ENCODE data around the gene POC1A.

POC1A gene

DNA sequence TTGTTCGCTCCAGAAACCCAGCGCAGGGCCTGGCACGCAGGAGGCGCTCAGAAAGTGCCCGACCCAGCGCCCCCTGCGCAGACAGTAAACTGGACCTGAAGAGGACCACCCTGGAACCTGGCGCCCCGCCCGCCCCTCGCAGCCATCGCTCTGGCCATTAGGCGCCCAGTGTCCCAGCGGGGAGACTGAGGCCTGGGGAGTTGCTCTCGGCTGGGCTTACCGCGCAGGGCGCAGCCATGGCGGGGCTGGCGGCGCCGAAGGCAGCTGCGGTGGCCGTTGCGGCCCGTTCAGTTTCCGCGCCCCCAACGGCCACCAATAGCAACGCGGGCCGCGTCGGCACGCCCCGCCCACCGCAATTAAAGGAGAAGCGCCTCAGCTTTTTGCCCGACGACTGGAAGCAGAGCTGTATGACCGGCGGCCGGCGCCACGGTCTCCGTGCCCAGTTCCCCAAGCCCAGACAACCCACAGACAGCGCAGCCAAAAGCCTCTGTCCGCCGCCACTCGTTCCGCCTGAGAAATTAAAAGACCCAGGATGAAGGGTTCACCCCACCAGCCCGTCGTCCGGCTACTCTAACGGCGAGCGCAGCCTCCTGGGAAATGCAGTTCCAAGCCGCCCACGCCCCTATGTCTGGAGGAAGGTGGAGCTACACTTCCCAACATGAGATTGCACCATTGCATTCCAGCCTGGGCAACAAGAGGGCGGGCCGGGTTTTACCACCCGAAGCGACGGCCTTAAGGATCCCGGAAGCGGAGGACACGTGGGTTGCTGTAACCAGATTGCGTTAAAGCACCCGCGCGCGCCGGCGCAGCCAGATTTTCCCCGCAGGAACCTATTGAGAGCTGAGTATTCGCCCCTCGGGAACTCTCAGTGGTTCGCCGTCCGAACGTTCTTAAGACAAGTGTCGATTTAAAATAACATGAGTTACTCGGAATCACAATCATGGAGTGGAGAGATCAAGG, at the start of gene POC1A (continued):
- TF ChIP-seq, protein P1, sequence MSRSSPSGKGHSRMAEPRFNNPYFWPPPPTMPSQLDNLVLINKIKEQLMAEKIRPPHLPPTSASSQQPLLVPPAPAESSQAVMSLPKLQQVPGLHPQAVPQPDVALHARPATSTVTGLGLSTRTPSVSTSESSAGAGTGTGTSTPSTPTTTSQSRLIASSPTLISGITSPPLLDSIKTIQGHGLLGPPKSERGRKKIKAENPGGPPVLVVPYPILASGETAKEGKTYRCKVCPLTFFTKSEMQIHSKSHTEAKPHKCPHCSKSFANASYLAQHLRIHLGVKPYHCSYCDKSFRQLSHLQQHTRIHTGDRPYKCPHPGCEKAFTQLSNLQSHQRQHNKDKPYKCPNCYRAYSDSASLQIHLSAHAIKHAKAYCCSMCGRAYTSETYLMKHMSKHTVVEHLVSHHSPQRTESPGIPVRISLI (tag by site-specific recombination; IDR thresholded peaks at IDR 0.05), result no peak
- TF ChIP-seq ZNF548 (tag by site-specific recombination; IDR thresholded peaks at IDR 0.05), result no peak
- TF ChIP-seq OVOL3 (tag by site-specific recombination; IDR thresholded peaks at IDR 0.05), result peak; percentile 91
- TF ChIP-seq, protein P2, sequence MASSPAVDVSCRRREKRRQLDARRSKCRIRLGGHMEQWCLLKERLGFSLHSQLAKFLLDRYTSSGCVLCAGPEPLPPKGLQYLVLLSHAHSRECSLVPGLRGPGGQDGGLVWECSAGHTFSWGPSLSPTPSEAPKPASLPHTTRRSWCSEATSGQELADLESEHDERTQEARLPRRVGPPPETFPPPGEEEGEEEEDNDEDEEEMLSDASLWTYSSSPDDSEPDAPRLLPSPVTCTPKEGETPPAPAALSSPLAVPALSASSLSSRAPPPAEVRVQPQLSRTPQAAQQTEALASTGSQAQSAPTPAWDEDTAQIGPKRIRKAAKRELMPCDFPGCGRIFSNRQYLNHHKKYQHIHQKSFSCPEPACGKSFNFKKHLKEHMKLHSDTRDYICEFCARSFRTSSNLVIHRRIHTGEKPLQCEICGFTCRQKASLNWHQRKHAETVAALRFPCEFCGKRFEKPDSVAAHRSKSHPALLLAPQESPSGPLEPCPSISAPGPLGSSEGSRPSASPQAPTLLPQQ (tag by site-specific recombination; IDR thresholded peaks at IDR 0.05), result peak; percentile 88
- TF ChIP-seq, protein P3, sequence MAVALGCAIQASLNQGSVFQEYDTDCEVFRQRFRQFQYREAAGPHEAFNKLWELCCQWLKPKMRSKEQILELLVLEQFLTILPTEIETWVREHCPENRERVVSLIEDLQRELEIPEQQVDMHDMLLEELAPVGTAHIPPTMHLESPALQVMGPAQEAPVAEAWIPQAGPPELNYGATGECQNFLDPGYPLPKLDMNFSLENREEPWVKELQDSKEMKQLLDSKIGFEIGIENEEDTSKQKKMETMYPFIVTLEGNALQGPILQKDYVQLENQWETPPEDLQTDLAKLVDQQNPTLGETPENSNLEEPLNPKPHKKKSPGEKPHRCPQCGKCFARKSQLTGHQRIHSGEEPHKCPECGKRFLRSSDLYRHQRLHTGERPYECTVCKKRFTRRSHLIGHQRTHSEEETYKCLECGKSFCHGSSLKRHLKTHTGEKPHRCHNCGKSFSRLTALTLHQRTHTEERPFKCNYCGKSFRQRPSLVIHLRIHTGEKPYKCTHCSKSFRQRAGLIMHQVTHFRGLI (tag by site-specific recombination; IDR thresholded peaks at IDR 0.05), result peak; percentile 67; the same call in 1 of the 2 replicates
- no peak for TF ChIP-seq ZNF157 (tag by site-specific recombination; IDR thresholded peaks at IDR 0.05)
- TF ChIP-seq SP2 (tag by site-specific recombination; IDR thresholded peaks at IDR 0.05), result peak; percentile 78
- TF ChIP-seq MYNN (tag by site-specific recombination; IDR thresholded peaks at IDR 0.05; ENCODE audit: borderline replicate concordance), result peak; percentile 54; the same call in 1 of the 2 replicates
- no peak for TF ChIP-seq ZNF664 (tag by site-specific recombination; IDR thresholded peaks at IDR 0.05)
- peak; percentile 33; the same call in 1 of the 2 replicates for TF ChIP-seq ZNF324 (tag by site-specific recombination; IDR thresholded peaks at IDR 0.05)

DNA sequence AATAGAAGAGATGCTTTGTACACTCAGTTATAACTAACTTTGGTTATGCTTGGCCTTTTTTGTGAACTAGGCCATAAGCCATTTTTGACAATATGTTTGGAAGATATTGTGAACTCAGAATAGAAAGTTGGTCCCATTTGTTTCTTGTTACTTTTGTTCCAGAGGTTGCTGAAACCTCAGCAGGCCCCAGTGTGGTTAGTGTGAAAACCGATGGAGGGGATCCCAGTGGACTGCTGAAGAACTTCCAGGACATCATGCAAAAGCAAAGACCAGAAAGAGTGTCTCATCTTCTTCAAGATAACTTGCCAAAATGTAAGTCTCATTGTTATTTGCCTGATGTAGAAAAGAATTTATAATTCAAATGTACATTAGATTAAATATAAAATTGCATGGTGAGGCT, 49.5 kb upstream of the POC1A start:
- POLR2A ChIA-PET, result no interaction called here
- TF ChIP-seq IKZF3 (tag by site-specific recombination; IDR thresholded peaks at IDR 0.05) (no peak), ZSCAN16 (tag by site-specific recombination; IDR thresholded peaks at IDR 0.05) (no peak), ZNF391 (tag by site-specific recombination; IDR thresholded peaks at IDR 0.05; ENCODE audit: borderline replicate concordance, low read depth) (no peak), FEZF1 (tag by site-specific recombination; IDR thresholded peaks at IDR 0.05) (no peak), SCRT1 (tag by site-specific recombination; IDR thresholded peaks at IDR 0.05; ENCODE audit: borderline replicate concordance) (no peak)
- TF ChIP-seq, protein P1 (tag by site-specific recombination; IDR thresholded peaks at IDR 0.05), result no peak
- TF ChIP-seq, protein P4, sequence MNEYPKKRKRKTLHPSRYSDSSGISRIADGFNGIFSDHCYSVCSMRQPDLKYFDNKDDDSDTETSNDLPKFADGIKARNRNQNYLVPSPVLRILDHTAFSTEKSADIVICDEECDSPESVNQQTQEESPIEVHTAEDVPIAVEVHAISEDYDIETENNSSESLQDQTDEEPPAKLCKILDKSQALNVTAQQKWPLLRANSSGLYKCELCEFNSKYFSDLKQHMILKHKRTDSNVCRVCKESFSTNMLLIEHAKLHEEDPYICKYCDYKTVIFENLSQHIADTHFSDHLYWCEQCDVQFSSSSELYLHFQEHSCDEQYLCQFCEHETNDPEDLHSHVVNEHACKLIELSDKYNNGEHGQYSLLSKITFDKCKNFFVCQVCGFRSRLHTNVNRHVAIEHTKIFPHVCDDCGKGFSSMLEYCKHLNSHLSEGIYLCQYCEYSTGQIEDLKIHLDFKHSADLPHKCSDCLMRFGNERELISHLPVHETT (tag by site-specific recombination; IDR thresholded peaks at IDR 0.05), result no peak
- TF ChIP-seq, protein P5, sequence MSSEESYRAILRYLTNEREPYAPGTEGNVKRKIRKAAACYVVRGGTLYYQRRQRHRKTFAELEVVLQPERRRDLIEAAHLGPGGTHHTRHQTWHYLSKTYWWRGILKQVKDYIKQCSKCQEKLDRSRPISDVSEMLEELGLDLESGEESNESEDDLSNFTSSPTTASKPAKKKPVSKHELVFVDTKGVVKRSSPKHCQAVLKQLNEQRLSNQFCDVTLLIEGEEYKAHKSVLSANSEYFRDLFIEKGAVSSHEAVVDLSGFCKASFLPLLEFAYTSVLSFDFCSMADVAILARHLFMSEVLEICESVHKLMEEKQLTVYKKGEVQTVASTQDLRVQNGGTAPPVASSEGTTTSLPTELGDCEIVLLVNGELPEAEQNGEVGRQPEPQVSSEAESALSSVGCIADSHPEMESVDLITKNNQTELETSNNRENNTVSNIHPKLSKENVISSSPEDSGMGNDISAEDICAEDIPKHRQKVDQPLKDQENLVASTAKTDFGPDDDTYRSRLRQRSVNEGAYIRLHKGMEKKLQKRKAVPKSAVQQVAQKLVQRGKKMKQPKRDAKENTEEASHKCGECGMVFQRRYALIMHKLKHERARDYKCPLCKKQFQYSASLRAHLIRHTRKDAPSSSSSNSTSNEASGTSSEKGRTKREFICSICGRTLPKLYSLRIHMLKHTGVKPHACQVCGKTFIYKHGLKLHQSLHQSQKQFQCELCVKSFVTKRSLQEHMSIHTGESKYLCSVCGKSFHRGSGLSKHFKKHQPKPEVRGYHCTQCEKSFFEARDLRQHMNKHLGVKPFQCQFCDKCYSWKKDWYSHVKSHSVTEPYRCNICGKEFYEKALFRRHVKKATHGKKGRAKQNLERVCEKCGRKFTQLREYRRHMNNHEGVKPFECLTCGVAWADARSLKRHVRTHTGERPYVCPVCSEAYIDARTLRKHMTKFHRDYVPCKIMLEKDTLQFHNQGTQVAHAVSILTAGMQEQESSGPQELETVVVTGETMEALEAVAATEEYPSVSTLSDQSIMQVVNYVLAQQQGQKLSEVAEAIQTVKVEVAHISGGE (tag by site-specific recombination; conservative IDR thresholded peaks at IDR 0.05; ENCODE audit: low read depth), result no peak
- TF ChIP-seq, protein P6, sequence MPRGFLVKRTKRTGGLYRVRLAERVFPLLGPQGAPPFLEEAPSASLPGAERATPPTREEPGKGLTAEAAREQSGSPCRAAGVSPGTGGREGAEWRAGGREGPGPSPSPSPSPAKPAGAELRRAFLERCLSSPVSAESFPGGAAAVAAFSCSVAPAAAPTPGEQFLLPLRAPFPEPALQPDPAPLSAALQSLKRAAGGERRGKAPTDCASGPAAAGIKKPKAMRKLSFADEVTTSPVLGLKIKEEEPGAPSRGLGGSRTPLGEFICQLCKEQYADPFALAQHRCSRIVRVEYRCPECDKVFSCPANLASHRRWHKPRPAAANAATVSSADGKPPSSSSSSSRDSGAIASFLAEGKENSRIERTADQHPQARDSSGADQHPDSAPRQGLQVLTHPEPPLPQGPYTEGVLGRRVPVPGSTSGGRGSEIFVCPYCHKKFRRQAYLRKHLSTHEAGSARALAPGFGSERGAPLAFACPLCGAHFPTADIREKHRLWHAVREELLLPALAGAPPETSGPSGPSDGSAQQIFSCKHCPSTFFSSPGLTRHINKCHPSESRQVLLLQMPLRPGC (tag by site-specific recombination; IDR thresholded peaks at IDR 0.05), result no peak

More for the DNA sequence above, 49.5 kb upstream of the POC1A start:
- Histone ChIP-seq H3K27ac (ENCODE audit: extremely low read depth, low read depth, low read length) (no peak overlapping the region), H3K9me3 (ENCODE audit: control insufficient read depth, insufficient read depth, low read depth, low read length) (no peaks in the 10 kb centered on the region), H3K36me3 (ENCODE audit: control insufficient read depth in 2 of 2, insufficient read depth in 1 of 2, low read length in 2 of 2) (peaks cover 46 to 94% of the 10 kb centered on the region in 2 experiments; a peak in 2 of 3 replicates), H3K4me1 (ENCODE audit: control insufficient read depth, insufficient read depth, low read length) (no peaks in the 10 kb centered on the region), H3K4me3 (ENCODE audit: low read depth, low read length) (no peak overlapping the region)
- CTCF ChIA-PET, result interaction anchor here (2.4 kb wide), 1 partner anchor 17 kb away, joined by 10 read pairs; no protein-coding TSS in a partner anchor

Measured in HEK293 (cell line).